Lower leg skin (tissue), 3 donors: ENCODE results near the gene SMS.

Experiments
- POLR2A ChIP-seq, 2 donors: fragments of 450-650 bp; IDR thresholded peaks; one replicate each; pipeline ENCODE4 v1.6.1; 2016 to 2017; ENCODE audit warnings: antibody characterized with exemption in 2 of 2, mild to moderate bottlenecking in 1 of 2, moderate library complexity in 1 of 2
- TF ChIP-seq, protein P1 (sequence below), 3 donors: fragments of 450-650 bp; IDR thresholded peaks; one replicate each; pipeline ENCODE4 v1.5.1; 2016; ENCODE audit warnings: antibody characterized with exemption in 3 of 3, mild to moderate bottlenecking in 3 of 3, moderate library complexity in 2 of 3

DNA sequence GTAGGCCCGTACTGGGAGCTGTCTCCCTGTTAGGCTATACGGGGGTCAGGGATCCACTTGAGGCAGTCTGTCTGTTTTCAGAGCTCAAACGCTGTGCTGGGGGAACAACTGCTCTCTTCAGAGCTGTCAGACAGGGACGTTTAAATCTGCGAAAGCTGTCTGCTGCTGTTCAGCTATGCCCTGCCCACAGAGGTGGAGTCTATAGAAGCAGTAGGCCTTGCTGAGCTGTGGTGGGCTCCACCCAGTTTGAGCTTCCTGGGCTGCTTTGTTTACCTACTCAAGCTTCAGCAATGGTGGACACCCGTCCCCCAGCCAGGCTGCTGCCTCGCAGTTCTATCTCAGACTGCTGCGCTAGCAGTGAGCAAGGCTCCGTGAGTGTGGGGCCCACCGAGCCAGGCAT lies 64.4 kb downstream of the SMS start:
- TF ChIP-seq, protein P1, sequence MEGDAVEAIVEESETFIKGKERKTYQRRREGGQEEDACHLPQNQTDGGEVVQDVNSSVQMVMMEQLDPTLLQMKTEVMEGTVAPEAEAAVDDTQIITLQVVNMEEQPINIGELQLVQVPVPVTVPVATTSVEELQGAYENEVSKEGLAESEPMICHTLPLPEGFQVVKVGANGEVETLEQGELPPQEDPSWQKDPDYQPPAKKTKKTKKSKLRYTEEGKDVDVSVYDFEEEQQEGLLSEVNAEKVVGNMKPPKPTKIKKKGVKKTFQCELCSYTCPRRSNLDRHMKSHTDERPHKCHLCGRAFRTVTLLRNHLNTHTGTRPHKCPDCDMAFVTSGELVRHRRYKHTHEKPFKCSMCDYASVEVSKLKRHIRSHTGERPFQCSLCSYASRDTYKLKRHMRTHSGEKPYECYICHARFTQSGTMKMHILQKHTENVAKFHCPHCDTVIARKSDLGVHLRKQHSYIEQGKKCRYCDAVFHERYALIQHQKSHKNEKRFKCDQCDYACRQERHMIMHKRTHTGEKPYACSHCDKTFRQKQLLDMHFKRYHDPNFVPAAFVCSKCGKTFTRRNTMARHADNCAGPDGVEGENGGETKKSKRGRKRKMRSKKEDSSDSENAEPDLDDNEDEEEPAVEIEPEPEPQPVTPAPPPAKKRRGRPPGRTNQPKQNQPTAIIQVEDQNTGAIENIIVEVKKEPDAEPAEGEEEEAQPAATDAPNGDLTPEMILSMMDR (IDR thresholded peaks at IDR 0.05) = no peak
- no peak for TF ChIP-seq POLR2A (IDR thresholded peaks at IDR 0.05)
